ENCODE measurements around the gene RNFT2.

DNA sequence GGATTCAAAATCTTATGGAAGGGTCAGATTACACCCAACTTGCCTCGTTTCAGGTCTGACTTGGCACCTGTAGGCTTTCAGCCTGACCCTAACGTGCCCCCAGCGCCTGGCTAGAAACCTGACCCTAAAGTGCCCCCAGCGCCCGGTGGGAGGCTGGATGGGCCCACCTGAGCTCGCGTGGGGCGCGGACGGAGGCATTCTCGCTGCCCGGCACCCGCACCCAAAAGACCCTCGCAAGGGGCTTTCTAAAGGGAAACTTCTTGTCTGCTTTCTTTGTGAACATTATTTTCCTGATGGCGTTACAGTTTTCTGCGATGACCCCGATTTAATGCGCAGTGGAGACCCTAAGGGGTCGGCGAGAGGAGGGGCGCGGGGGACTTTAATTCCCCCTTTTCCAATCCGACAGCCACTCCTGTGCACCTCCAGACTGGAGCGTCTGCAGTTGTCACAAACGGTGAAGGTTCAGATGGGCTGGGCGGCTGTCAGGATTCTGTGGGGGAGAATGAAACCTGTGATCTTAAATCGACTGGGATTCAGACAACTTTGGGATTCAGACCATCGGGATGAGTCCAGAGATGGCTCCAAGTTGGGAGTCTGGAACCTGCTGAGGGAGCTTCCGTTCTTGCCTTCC lies 143.9 kb downstream of the RNFT2 start:
- TF ChIP-seq, protein P1, sequence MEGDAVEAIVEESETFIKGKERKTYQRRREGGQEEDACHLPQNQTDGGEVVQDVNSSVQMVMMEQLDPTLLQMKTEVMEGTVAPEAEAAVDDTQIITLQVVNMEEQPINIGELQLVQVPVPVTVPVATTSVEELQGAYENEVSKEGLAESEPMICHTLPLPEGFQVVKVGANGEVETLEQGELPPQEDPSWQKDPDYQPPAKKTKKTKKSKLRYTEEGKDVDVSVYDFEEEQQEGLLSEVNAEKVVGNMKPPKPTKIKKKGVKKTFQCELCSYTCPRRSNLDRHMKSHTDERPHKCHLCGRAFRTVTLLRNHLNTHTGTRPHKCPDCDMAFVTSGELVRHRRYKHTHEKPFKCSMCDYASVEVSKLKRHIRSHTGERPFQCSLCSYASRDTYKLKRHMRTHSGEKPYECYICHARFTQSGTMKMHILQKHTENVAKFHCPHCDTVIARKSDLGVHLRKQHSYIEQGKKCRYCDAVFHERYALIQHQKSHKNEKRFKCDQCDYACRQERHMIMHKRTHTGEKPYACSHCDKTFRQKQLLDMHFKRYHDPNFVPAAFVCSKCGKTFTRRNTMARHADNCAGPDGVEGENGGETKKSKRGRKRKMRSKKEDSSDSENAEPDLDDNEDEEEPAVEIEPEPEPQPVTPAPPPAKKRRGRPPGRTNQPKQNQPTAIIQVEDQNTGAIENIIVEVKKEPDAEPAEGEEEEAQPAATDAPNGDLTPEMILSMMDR (IDR thresholded peaks at IDR 0.05) = no peak
- TF ChIP-seq POLR2AphosphoS5 (IDR thresholded peaks at IDR 0.05) = no peak
- no peak for TF ChIP-seq POLR2A (IDR thresholded peaks at IDR 0.05)
